Activated naive CD8-positive, alpha-beta T cell treated with anti-CD3 and anti-CD28 coated beads for 36 hours (primary cell): Measurements from ENCODE around the gene PLIN4. TPM values are rescaled to one million over a fixed set of nuclear protein-coding genes. Genes with fewer than 3 reads are reported as not detected.

Experiments
- DNase-seq: peaks from one replicate; pipeline ENCODE4 v3.0.0; 2021
- H3K27ac Mint-ChIP-seq: one replicate; pipeline ENCODE4 v1.8.0; 2022; ENCODE audit warnings: mild to moderate bottlenecking, moderate library complexity, mixed read lengths
- H3K27me3 Mint-ChIP-seq: one replicate; pipeline ENCODE4 v1.8.0; 2022; ENCODE audit warnings: mild to moderate bottlenecking, mixed read lengths
- H3K36me3 Mint-ChIP-seq: one replicate; pipeline ENCODE4 v1.8.0; 2021; ENCODE audit warnings: mild to moderate bottlenecking, mixed read lengths
- H3K4me1 Mint-ChIP-seq: one replicate; pipeline ENCODE4 v1.8.0; 2021; ENCODE audit warnings: mixed read lengths
- H3K4me3 Mint-ChIP-seq: one replicate; pipeline ENCODE4 v1.8.0; 2022; ENCODE audit warnings: mild to moderate bottlenecking, moderate library complexity, mixed read lengths
- H3K9me3 Mint-ChIP-seq: one replicate; pipeline ENCODE4 v1.8.0; 2022; ENCODE audit warnings: mixed read lengths
- total RNA-seq, 2 experiments: library from RNA; stranded (reverse); gene quantifications; one replicate each; pipeline ENCODE4 v1.2.3, GENCODE V29; 2021

PLIN4 gene
- total RNA-seq, 2 experiments from 2014 or later, result not detected

DNA sequence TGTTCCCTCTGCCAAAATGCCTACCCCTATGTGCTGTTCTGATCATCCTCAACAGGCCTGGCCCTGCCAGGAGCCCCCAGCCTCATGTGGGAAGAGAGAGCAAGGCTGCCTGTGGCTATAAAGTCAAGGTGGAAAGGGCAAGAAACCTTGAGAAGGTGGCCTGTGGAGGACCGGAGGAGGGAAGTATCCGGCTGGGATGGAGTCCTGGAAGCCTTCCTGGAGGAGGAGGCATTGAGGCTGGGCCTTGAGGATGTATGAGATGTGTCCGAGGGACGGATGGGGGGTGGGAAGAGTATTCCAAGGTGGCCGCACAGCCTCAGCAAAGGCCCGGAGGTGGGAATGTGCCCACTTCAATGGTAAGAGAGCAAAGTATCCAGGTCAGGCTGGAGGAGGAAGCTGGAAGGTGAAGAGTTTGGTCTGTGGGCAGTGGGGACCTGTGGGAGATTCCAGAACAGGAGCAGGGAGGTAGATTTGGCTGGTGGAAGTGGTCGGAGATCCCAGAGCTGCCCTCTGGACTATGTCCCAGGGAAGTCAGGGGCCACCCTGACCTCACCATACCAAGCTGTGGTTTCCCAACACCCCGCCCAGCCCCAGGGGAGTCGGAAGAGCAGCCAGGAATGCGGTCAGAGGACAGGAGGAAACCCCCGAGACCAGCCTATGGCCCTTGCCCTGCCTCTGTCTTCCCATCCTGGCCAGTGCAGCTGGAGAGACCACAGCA lies 3.0 kb upstream of the PLIN4 start:
- no peak for DNase-seq
- no peaks in the 10 kb centered on the region for H3K36me3 Mint-ChIP-seq
- no peak overlapping the region for H3K4me3 Mint-ChIP-seq
- H3K27me3 Mint-ChIP-seq, result peaks cover 4% of the 10 kb centered on the region
- no peak overlapping the region for H3K27ac Mint-ChIP-seq
- H3K9me3 Mint-ChIP-seq, result no peaks in the 10 kb centered on the region
- no peaks in the 10 kb centered on the region for H3K4me1 Mint-ChIP-seq

DNA sequence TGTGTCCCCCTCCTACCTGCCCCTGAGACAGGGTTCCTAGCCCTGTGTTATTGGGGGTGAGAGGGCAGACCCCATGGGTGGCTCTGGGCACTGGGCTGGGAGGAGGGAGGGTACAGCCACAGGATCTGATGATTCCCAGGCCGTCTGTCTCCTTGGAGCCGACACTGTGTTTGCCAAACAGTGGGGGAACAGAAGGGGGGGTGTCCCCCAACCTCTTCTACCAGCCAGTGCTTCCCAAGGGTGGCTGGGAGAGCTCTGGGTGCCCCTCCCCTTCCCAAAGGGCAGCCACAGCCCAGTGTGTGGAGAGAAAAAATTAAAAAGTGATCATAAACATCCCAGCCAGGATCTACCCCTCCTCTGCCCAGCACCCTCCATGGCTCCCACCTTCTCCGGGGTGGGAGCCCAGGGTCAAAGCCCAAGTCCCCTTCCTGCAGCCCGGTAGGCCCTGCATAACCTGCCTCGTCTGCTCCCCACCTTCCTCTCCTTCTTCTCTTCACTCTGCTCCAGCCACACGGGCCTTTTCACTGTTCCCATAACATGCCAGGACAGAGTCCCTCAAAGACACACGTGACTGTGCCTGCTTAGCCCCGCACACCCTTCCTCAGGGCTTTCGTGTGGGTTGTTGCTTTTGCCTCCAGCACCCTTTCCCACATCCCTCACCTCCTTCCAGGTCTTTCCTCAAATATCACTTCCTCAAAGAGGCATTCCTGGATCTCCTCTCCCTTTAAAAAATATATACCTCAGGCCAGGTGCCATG lies 1.4 kb upstream of the PLIN4 start:
- H3K9me3 Mint-ChIP-seq, result no peaks in the 10 kb centered on the region
- no peak for DNase-seq
- H3K36me3 Mint-ChIP-seq, result no peaks in the 10 kb centered on the region
- H3K4me1 Mint-ChIP-seq, result no peaks in the 10 kb centered on the region
- H3K27ac Mint-ChIP-seq, result no peak overlapping the region
- peaks cover 4% of the 10 kb centered on the region for H3K27me3 Mint-ChIP-seq
- H3K4me3 Mint-ChIP-seq, result no peak overlapping the region

DNA sequence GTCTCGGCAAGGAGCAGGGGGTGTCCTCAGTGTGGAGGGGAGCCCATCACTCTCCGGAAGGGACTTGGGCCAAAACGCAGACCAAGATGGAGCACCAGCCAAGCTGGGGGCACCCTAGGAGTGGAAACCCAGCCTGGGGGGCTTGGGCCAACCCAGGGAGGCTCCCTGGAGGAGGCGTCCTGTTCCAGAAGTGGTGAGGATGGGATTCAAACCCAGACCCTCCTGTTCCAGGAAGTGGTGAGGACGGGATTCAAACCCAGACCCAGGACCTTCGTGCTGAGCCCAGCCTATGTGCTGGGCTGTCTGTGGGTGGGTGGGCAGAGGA lies 848 bp upstream of the PLIN4 start:
- Mint-ChIP-seq H3K36me3 (no peaks in the 10 kb centered on the region), H3K27ac (no peak overlapping the region), H3K4me3 (no peak overlapping the region), H3K9me3 (no peaks in the 10 kb centered on the region), H3K27me3 (peaks cover 4% of the 10 kb centered on the region), H3K4me1 (no peaks in the 10 kb centered on the region)
- DNase-seq, result no peak

DNA sequence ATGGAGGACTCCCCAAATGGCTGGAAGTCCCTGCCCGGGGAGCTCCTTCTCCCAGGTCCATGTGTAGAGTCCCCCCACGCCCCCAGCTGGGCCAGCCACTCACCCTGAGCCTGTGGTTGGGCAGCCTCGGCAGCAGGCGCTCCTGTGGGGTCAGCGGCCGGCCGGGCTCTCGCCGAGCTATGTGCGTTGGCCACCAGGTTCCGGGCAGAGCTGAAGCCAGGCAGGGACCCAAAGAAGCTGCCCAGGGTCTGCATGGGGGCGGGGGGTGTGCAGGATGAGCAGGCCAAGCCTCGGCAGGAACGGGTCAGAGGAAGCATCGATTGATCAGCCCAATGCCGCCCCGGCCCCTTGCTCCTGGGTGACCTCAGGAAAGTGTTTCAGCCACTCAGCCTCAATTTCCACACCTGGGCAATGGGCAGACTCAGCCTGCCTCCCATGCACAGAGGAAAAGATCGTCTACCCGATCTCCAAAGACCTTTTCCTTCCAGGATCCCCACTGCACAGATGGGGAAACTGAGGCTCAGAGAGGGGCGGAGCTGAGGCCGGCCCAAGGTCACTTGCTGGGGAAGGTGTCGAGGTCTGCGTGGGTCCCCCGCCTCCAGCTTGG lies 732 bp downstream of the PLIN4 start:
- no peaks in the 10 kb centered on the region for H3K9me3 Mint-ChIP-seq
- no peaks in the 10 kb centered on the region for H3K4me1 Mint-ChIP-seq
- H3K27me3 Mint-ChIP-seq, result peaks cover 4% of the 10 kb centered on the region
- no peak for DNase-seq
- H3K4me3 Mint-ChIP-seq, result no peak overlapping the region
- no peak overlapping the region for H3K27ac Mint-ChIP-seq
- no peaks in the 10 kb centered on the region for H3K36me3 Mint-ChIP-seq

DNA sequence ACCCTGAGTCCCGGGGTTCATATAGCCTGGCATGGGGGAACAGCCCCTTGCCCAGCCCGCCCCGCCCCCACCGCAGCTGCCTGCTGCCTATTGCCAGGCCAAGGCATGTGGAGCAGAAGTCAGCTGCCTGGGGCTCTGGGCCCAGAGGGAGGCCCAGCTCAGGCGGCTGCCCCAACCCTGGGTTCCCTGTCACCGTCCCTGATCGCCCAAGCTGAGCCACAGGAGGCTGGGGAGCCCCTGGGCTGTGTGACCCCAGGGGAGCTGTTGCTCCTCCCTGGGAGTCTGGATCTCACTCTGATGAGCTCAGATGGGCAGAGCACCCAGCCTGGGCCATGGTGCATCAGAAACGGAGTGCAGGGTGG lies 1.4 kb downstream of the PLIN4 start:
- Mint-ChIP-seq H3K27me3 (peaks cover 4% of the 10 kb centered on the region), H3K4me3 (no peak overlapping the region), H3K27ac (no peak overlapping the region), H3K36me3 (no peaks in the 10 kb centered on the region), H3K4me1 (no peaks in the 10 kb centered on the region), H3K9me3 (no peaks in the 10 kb centered on the region)
- DNase-seq, result no peak

DNA sequence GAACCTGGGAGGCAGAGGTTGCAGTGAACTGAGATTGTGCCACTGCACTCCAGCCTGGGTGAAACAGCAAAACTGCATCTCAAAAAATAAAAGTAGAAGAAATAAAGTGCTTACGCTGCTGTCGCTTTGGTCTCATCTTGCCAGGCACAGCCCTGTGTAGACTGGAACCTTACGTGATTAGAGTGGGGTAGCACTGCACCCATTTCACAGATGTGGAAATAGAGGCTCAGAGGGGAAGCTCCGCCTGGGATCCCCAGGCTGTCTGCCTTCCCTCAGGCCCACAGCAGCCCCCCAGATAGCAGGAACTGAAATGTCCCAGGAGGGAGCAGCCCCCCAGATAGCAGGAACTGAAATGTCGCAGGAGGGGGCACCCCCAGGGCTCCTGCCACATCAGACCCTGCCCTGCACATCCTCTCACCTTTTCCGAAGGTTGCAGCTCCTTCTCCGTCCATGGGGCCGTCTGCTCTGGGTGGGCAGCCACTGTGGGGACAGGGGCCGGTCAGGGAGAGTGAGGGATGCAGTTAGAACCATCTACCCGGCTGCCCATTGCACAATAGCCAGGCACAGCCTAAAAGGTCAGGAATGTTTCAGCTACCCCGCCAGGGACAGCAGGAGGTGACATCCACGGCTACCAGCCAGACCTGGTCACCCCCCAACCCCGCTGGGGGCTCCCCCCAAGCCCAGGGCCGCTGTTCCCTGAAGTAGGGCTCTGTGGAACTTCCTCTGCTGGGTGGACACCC lies 1.9 kb downstream of the PLIN4 start:
- H3K36me3 Mint-ChIP-seq, result no peaks in the 10 kb centered on the region
- H3K27me3 Mint-ChIP-seq, result peaks cover 4% of the 10 kb centered on the region
- no peak overlapping the region for H3K4me3 Mint-ChIP-seq
- no peak for DNase-seq
- no peaks in the 10 kb centered on the region for H3K9me3 Mint-ChIP-seq
- H3K27ac Mint-ChIP-seq, result no peak overlapping the region
- no peaks in the 10 kb centered on the region for H3K4me1 Mint-ChIP-seq

DNA sequence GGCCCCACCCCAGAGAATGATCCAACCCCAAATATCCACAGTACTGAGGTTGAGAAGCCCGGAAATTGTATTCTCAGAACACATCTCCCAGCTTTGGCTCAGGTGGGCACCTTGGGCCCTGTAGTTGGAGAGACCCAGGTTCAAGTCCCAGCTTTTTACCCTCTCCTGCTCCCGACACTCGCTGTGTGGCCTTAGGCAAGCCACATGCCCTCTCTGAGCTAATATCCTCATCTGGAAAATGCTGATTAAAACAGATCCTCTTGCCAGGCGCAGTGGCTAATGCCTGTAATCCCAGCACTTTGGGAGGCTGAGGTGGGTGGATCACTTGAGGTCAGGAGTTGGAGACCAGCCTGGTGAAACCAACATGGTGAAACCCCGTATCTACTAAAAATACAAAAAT lies 2.6 kb downstream of the PLIN4 start:
- no peak for DNase-seq
- H3K36me3 Mint-ChIP-seq, result no peaks in the 10 kb centered on the region
- no peak overlapping the region for H3K27ac Mint-ChIP-seq
- no peak overlapping the region for H3K4me3 Mint-ChIP-seq
- no peaks in the 10 kb centered on the region for H3K4me1 Mint-ChIP-seq
- no peaks in the 10 kb centered on the region for H3K9me3 Mint-ChIP-seq
- peaks cover 4% of the 10 kb centered on the region for H3K27me3 Mint-ChIP-seq

DNA sequence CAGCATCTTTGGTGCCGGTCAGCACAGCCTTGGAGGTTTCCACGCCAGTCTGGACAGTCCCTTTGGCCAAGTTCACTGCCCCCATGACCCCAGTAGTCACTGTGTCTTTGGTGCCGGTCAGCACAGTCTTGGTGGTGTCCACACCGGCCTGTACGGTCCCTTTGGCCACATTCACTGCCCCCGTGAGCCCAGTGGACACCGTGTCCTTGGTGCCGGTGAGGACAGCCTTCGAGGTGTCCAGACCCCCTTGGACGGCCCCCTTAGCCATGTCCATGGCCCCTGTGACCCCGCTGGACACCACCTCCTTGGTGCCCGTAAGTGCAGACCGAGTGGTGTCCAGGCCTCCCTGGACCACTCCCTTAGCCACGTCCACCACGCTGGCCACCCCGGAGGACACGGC lies 5.0 kb downstream of the PLIN4 start:
- no peaks in the 10 kb centered on the region for H3K9me3 Mint-ChIP-seq
- H3K27me3 Mint-ChIP-seq, result no peaks in the 10 kb centered on the region
- H3K4me1 Mint-ChIP-seq, result no peaks in the 10 kb centered on the region
- no peak overlapping the region for H3K4me3 Mint-ChIP-seq
- no peak for DNase-seq
- H3K27ac Mint-ChIP-seq, result no peak overlapping the region
- no peaks in the 10 kb centered on the region for H3K36me3 Mint-ChIP-seq

DNA sequence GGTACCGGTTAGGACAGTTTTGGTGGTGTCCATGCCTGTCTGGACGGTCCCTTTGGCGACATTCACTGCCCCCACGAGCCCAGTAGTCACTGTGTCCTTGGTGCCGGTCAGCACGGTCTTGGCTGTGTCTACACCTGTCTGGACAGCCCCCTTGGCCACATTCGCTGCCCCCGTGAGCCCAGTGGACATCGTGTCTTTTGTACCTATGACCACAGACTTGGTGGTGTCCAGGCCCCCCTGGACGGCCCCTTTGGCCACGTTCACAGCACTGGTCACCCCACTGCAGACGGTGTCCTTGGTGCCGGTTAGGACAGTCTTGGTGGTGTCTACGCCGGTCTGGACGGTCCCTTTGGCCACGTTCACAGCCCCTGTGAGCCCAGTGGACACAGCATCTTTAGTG lies 6.2 kb downstream of the PLIN4 start:
- no peaks in the 10 kb centered on the region for H3K4me1 Mint-ChIP-seq
- no peak for DNase-seq

DNA sequence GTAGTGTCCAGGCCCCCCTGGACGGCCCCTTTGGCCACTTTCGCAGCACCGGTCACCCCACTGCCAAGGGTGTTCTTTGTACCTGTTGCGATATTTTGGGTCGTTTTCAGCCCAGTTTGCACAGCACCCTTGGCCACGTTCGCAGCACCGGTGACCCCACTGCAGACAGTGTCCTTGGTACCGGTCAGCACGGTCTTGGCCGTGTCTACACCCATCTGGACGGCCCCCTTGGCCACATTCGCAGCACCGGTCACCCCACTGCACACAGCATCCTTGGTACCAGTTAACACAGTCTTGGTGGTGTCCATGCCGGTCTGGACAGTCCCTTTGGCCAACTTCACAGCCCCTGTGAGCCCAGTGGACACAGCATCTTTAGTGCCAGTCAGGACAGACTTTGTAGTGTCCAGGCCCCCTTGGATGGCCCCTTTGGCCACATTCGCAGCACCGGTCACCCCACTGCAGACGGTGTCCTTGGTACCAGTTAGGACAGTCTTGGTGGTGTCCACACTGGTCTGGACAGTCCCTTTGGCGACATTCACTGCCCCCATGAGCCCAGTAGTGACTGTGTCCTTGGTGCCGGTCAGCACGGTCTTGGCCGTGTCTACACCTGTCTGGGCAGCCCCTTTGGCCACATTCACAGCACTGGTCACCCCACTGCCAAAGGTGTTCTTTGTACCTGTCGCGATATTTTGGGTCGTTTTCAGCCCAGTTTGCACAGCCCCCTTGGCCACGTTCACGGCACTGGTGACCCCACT lies 6.8 kb downstream of the PLIN4 start:
- H3K4me3 Mint-ChIP-seq, result no peak overlapping the region
- no peaks in the 10 kb centered on the region for H3K9me3 Mint-ChIP-seq
- H3K27ac Mint-ChIP-seq, result no peak overlapping the region
- no peaks in the 10 kb centered on the region for H3K27me3 Mint-ChIP-seq
- no peak for DNase-seq
- H3K4me1 Mint-ChIP-seq, result peaks cover 3% of the 10 kb centered on the region
- H3K36me3 Mint-ChIP-seq, result no peaks in the 10 kb centered on the region

More for the DNA sequence above, 6.2 kb downstream of the PLIN4 start:
- no peak overlapping the region for H3K4me3 Mint-ChIP-seq
- H3K9me3 Mint-ChIP-seq, result no peaks in the 10 kb centered on the region
- H3K27ac Mint-ChIP-seq, result no peak overlapping the region
- no peaks in the 10 kb centered on the region for H3K27me3 Mint-ChIP-seq
- no peaks in the 10 kb centered on the region for H3K36me3 Mint-ChIP-seq

DNA sequence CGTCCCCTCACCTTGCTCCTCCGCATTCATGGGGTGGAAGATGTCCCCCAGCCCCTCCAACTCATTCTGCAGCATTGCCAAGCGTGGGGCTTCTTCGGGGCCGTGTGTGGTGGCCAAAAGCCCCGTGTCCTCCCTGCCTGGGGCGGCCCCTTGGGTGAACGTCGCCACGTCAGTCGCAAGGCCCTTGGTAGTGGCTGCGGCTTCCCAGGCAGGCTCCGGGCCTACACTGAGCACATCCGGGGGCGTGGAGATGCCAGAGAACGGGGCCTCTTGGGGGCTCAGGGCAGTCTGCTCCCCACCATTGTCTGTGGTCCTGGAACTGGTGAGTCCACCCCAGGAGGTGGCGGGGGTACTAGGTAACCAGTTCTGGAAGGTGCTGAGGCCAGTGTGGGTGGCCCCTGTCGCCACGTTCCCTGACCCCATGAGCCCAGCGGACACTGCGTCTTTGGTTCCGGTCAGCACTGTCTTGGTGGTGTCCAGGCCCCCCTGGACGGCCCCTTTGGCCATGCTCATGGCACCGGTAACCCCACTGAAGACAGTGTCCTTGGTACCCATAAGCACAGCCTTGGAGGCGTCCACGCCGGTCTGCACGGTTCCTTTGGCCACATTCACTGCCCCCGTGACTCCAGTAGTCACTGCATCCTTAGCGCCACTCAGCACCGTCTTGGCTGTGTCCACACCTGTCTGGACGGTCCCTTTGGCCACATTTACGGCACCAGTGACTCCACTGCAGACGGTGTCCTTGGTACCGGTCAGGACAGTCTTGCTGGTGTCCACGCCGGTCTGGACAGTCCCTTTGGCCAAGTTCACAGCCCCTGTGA lies 7.6 kb downstream of the PLIN4 start:
- H3K4me3 Mint-ChIP-seq, result no peak overlapping the region
- H3K27me3 Mint-ChIP-seq, result no peaks in the 10 kb centered on the region
- no peaks in the 10 kb centered on the region for H3K36me3 Mint-ChIP-seq
- DNase-seq, result no peak
- peaks cover 8% of the 10 kb centered on the region for H3K4me1 Mint-ChIP-seq
- H3K27ac Mint-ChIP-seq, result no peak overlapping the region
- H3K9me3 Mint-ChIP-seq, result no peaks in the 10 kb centered on the region

DNA sequence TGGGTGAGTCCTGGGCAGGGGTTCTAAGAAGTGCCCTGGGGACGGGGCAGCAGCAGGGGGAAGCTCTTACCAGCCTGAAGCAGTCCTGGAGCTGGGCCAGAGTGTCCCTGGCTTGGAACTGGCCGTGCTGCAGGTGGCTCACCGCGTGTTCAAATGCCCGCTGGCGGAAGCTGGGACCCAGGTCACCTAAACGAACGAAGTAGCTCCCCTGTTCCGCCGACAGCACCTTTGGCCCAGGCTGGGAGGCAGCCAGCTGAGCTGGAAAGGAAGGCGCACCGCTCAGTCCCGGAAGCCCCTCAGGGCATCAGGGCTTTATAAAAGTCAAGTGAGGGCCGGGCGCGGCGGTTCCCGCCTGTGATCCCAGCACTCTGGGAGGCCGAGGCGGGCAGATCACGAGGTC lies 9.6 kb downstream of the PLIN4 start:
- DNase-seq, result no peak
- H3K4me3 Mint-ChIP-seq, result no peak overlapping the region
- peaks cover 2% of the 10 kb centered on the region for H3K36me3 Mint-ChIP-seq

DNA sequence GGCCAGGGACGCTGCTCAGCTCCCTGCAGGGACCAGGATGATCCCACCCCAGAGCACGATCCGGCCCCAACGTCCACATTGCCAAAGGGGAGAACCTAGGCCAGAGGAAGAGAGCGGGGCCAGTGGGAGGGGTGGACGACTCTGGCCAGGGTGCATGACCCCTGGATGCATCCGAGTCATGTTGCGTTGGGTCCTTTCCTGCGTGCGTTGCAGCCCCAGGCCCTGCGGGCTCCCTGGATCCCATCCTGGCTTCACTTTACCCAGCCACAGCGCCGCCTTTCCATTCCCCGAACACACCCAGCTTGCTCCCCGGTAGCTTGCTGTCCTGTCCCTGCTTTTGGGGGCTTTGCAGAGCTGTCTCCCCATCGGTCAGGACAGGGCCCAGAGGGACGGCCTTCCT lies 10.5 kb downstream of the PLIN4 start:
- no peaks in the 10 kb centered on the region for H3K27me3 Mint-ChIP-seq
- no peak overlapping the region for H3K27ac Mint-ChIP-seq
- H3K36me3 Mint-ChIP-seq, result peaks cover 2% of the 10 kb centered on the region
- peaks cover 8% of the 10 kb centered on the region for H3K4me1 Mint-ChIP-seq
- no peak overlapping the region for H3K4me3 Mint-ChIP-seq
- no peak for DNase-seq
- no peaks in the 10 kb centered on the region for H3K9me3 Mint-ChIP-seq

More for the DNA sequence above, 9.6 kb downstream of the PLIN4 start:
- H3K4me1 Mint-ChIP-seq, result peaks cover 8% of the 10 kb centered on the region
- H3K9me3 Mint-ChIP-seq, result no peaks in the 10 kb centered on the region
- H3K27me3 Mint-ChIP-seq, result no peaks in the 10 kb centered on the region
- H3K27ac Mint-ChIP-seq, result no peak overlapping the region

DNA sequence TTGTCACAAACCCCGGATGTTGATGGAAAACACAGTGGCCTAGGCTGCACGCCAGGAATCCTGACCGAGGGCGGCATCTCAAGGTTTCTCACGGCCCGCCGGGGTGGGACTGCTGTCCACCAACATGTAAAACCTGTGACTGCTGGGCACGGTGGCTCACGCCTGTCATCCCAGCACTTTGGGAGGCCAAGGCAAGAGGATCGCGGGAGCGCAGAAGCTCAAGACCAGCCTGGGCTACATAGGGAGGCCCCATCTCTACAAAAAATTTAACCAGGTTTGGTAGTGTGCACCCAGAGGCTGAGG lies 11.2 kb downstream of the PLIN4 start:
- H3K4me1 Mint-ChIP-seq, result peaks cover 8% of the 10 kb centered on the region
- peaks cover 2% of the 10 kb centered on the region for H3K36me3 Mint-ChIP-seq
- no peak overlapping the region for H3K27ac Mint-ChIP-seq
- no peak overlapping the region for H3K4me3 Mint-ChIP-seq
- no peak for DNase-seq
- no peaks in the 10 kb centered on the region for H3K9me3 Mint-ChIP-seq
- H3K27me3 Mint-ChIP-seq, result no peaks in the 10 kb centered on the region
